OCI-LY3 (cell line): ENCODE results near the gene PRKCG.

ENCODE experiments used
- H2AFZ ChIP-seq: fragments of 200-600, 300-600 bp; shearing (Covaris generic); 2 replicates; pipeline ENCODE4 v1.6.0; 2014; ENCODE audit warnings: antibody characterized with exemption, low read depth, low read length
- H3K27ac ChIP-seq: fragments of 200-600, 300-600 bp; sonication (generic); 2 replicates; pipeline ENCODE4 v1.5.1; 2014; ENCODE audit warnings: mild to moderate bottlenecking, low read length, moderate library complexity, mixed read lengths
- H3K27me3 ChIP-seq: fragments of 200-600, 300-600 bp; sonication (generic); 2 replicates; pipeline ENCODE4 v1.6.1; 2014; ENCODE audit warnings: low read depth, low read length, mixed read lengths
- H3K36me3 ChIP-seq: fragments of 200-600, 300-600 bp; sonication (generic); replicated peaks from 2 replicates; pipeline ENCODE3; 2014; ENCODE audit warnings: low read depth, low read length, mixed read lengths
- H3K4me1 ChIP-seq: fragments of 300-600, 200-600 bp; sonication (generic); 2 replicates; pipeline ENCODE4 v1.6.1; 2014; ENCODE audit warnings: low read length, mixed read lengths
- H3K4me2 ChIP-seq: fragments of 200-600, 300-600 bp; sonication (generic); 2 replicates; pipeline ENCODE4 v1.6.1; 2014; ENCODE audit warnings: low read length, mixed read lengths
- H3K4me3 ChIP-seq: fragments of 300-600, 200-600 bp; sonication (generic); 2 replicates; pipeline ENCODE4 v1.5.1; 2014; ENCODE audit warnings: antibody characterized with exemption, mild to moderate bottlenecking, low read length, moderate library complexity
- H3K79me2 ChIP-seq: fragments of 300-600, 200-600 bp; shearing (Covaris generic); 2 replicates; pipeline ENCODE4 v1.6.1; 2014; ENCODE audit warnings: mild to moderate bottlenecking, low read length, mixed read lengths
- H3K9ac ChIP-seq: fragments of 300-600, 200-600 bp; shearing (Covaris generic); 2 replicates; pipeline ENCODE4 v1.6.0; 2014; ENCODE audit warnings: mild to moderate bottlenecking, low read length, moderate library complexity
- H3K9me3 ChIP-seq: fragments of 200-600, 300-600 bp; shearing (Covaris generic); 2 replicates; pipeline ENCODE4 v1.6.1; 2014; ENCODE audit warnings: low read length, mixed read lengths; ENCODE audit not compliant: insufficient read depth
- H4K20me1 ChIP-seq: fragments of 200-600, 300-600 bp; sonication (generic); 2 replicates; pipeline ENCODE4 v1.6.1; 2016; ENCODE audit warnings: low read length, mixed read lengths; ENCODE audit not compliant: insufficient read depth
- EZH2phosphoT487 ChIP-seq: fragments of 200-600 bp; shearing (Covaris generic); IDR thresholded peaks from 2 replicates; pipeline ENCODE4 v1.6.1; 2018; ENCODE audit warnings: antibody characterized with exemption, mixed run types, low read depth
- TF ChIP-seq, protein P1 (sequence below): fragments of 200-600, 300-600 bp; sonication (generic); IDR thresholded peaks from 2 replicates; pipeline ENCODE4 v1.5.1; 2014; ENCODE audit warnings: antibody characterized with exemption, low read length, low read depth

PRKCG gene

DNA sequence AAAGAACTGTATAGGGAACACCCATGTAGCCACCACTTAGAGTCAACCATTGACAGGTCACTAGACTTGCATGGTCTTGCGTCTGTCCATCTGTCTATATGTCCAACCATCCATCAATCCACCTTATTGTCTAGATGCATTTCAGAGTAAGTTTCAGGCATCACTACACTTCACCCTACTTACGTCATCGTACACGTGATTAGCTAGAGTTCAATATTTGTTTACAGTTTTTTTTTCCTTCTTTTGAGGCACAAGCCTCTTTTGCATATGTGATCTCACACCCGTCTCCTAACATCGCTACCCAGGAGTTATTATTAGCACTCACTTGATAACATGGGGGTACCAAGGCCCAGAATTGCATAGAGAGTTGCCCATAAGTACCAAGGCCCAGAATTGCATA is 34.0 kb downstream of the PRKCG start:
- no peaks in the 10 kb centered on the region for H3K27me3 ChIP-seq
- no peaks in the 10 kb centered on the region for H3K9me3 ChIP-seq
- H3K36me3 ChIP-seq: no peaks in the 10 kb centered on the region
- H3K27ac ChIP-seq: no peak overlapping the region
- H4K20me1 ChIP-seq: no peaks in the 10 kb centered on the region
- no peak overlapping the region for H2AFZ ChIP-seq
- no peaks in the 10 kb centered on the region for H3K79me2 ChIP-seq
- no peak overlapping the region for H3K9ac ChIP-seq
- H3K4me1 ChIP-seq: no peaks in the 10 kb centered on the region
- TF ChIP-seq, protein P1, sequence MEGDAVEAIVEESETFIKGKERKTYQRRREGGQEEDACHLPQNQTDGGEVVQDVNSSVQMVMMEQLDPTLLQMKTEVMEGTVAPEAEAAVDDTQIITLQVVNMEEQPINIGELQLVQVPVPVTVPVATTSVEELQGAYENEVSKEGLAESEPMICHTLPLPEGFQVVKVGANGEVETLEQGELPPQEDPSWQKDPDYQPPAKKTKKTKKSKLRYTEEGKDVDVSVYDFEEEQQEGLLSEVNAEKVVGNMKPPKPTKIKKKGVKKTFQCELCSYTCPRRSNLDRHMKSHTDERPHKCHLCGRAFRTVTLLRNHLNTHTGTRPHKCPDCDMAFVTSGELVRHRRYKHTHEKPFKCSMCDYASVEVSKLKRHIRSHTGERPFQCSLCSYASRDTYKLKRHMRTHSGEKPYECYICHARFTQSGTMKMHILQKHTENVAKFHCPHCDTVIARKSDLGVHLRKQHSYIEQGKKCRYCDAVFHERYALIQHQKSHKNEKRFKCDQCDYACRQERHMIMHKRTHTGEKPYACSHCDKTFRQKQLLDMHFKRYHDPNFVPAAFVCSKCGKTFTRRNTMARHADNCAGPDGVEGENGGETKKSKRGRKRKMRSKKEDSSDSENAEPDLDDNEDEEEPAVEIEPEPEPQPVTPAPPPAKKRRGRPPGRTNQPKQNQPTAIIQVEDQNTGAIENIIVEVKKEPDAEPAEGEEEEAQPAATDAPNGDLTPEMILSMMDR: no peak
- TF ChIP-seq EZH2phosphoT487: no peak
- no peak overlapping the region for H3K4me2 ChIP-seq
- H3K4me3 ChIP-seq: no peak overlapping the region

DNA sequence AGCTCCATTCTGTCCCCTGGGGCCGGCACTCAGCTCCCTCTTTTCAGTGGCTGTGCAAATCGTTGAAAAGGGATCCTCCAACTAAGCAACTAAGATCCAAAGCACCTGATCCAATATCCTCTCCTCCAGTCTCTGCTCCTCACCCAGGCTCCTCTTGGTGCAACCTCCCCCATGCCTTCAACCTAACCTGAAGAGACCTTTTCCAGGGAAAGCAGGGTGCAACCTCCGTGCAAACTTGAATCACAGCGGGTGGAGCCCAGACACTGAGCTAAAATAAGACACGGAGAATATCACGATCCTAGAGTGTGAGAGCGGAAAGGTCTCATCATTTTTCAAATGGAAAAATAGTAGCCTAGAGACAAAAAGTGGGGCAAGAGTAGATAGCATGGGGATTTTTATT is 35.4 kb downstream of the PRKCG start:
- TF ChIP-seq, protein P1: no peak
- no peak for TF ChIP-seq EZH2phosphoT487
- Histone ChIP-seq H4K20me1 (no peaks in the 10 kb centered on the region), H3K9me3 (no peaks in the 10 kb centered on the region)

DNA sequence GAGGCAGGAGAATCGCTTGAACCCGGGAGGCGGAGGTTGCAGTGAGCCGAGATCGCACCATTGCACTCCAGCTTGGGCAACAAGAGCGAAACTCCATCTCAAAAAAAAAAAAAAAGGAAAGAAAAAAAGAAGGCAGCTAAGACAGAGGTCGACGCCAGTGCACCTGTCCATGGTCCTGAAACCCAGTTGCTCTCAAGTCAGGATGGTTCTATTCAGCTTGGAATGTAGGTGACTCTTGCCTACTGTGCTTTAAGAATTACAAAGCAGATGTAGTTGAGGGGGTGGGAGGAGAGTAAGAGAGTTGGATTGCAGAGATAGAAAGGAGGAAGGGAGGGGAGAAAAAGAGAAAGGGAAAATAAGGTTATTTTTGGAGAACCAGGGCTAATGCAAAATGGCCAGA is 45.7 kb downstream of the PRKCG start:
- H3K79me2 ChIP-seq: no peaks in the 10 kb centered on the region
- no peak overlapping the region for H3K27ac ChIP-seq
- no peaks in the 10 kb centered on the region for H4K20me1 ChIP-seq
- no peak overlapping the region for H3K9ac ChIP-seq
- H3K9me3 ChIP-seq: no peaks in the 10 kb centered on the region
- H2AFZ ChIP-seq: no peak overlapping the region
- no peak overlapping the region for H3K4me2 ChIP-seq
- H3K4me1 ChIP-seq: no peaks in the 10 kb centered on the region
- no peak for TF ChIP-seq EZH2phosphoT487
- no peak overlapping the region for H3K4me3 ChIP-seq
- no peaks in the 10 kb centered on the region for H3K36me3 ChIP-seq
- H3K27me3 ChIP-seq: no peaks in the 10 kb centered on the region

More for the DNA sequence above, 35.4 kb downstream of the PRKCG start:
- Histone ChIP-seq H3K79me2 (no peaks in the 10 kb centered on the region), H3K4me3 (no peak overlapping the region), H3K4me2 (no peak overlapping the region), H2AFZ (no peak overlapping the region), H3K4me1 (no peaks in the 10 kb centered on the region), H3K27ac (no peak overlapping the region), H3K9ac (no peak overlapping the region), H3K36me3 (no peaks in the 10 kb centered on the region), H3K27me3 (no peaks in the 10 kb centered on the region)

DNA sequence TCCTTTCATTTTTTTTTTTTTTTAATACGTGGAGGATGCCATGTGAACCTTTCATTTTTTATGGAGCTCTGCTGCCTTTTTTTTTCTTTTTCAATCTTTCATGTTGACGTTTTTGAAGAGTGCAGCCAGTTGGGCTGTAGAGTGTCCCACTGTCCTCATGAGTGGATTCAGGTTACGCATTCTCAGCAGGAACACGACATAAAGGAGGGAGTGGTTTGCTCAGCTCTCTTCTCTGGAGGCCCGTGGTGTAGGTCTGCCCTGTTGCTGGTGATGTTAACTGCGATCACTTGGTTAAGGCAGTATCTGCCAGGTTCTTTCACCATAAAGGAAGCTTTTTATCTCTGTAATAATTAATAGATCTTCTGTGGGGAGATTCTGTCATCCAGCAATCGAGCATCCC is 54.0 kb downstream of the PRKCG start:
- no peak overlapping the region for H3K4me3 ChIP-seq
- no peaks in the 10 kb centered on the region for H4K20me1 ChIP-seq
- H3K79me2 ChIP-seq: no peaks in the 10 kb centered on the region
- no peaks in the 10 kb centered on the region for H3K27me3 ChIP-seq
- H2AFZ ChIP-seq: no peak overlapping the region
- H3K4me1 ChIP-seq: no peaks in the 10 kb centered on the region
- H3K27ac ChIP-seq: no peak overlapping the region
- TF ChIP-seq EZH2phosphoT487: no peak
- TF ChIP-seq, protein P1: no peak
- no peaks in the 10 kb centered on the region for H3K9me3 ChIP-seq
- no peaks in the 10 kb centered on the region for H3K36me3 ChIP-seq
- no peak overlapping the region for H3K9ac ChIP-seq
- no peak overlapping the region for H3K4me2 ChIP-seq
